HepG2 (cell line): ENCODE results near the gene TMTC2.

Experiments used
- CTCF ChIP-seq: sonication (generic); formaldehyde crosslinking; IDR thresholded peaks from 2 replicates; pipeline ENCODE4 v1.5.0; 2020; ENCODE audit warnings: mild to moderate bottlenecking, missing genetic modification reagents, moderate library complexity
- EEA1 ChIP-seq: sonication (generic); formaldehyde crosslinking; IDR thresholded peaks from 2 replicates; pipeline ENCODE4 v1.5.1; 2020; ENCODE audit warnings: mild to moderate bottlenecking, missing genetic modification reagents, borderline replicate concordance
- JUN ChIP-seq: sonication (generic); formaldehyde crosslinking; IDR thresholded peaks from 2 replicates; pipeline ENCODE4 v1.4.0; 2020; ENCODE audit warnings: mild to moderate bottlenecking, missing genetic modification reagents
- MXD4 ChIP-seq: IDR thresholded peaks from 2 replicates; pipeline ENCODE4 v1.6.1; 2016; ENCODE audit warnings: mild to moderate bottlenecking, missing biosample characterization, missing genetic modification reagents
- MXI1 ChIP-seq: IDR thresholded peaks from 3 replicates; pipeline ENCODE4 v1.6.1; 2012; ENCODE audit warnings: low read depth, low read length, inconsistent platforms, borderline replicate concordance
- ZFP90 ChIP-seq: sonication (generic); formaldehyde crosslinking; IDR thresholded peaks from 2 replicates; pipeline ENCODE4 v1.8.0; 2022; ENCODE audit warnings: missing genetic modification reagents, mild to moderate bottlenecking, inconsistent platforms, borderline replicate concordance
- ZKSCAN5 ChIP-seq: sonication (generic); formaldehyde crosslinking; IDR thresholded peaks from 2 replicates; pipeline ENCODE4 v1.5.1; 2020; ENCODE audit warnings: mild to moderate bottlenecking, missing genetic modification reagents

- TF ChIP-seq JUN (CRISPR knock-in tag) (no peak), EEA1 (CRISPR knock-in tag) (no peak), CTCF (CRISPR knock-in tag) (no peak), ZFP90 (CRISPR knock-in tag) (no peak), MXI1 (no peak), MXD4 (CRISPR knock-in tag) (no peak), ZKSCAN5 (no peak)
Measured at GRCh38 chr12:83082690-83083276, 396.1 kb downstream of the TMTC2 start.
